ENCODE measurements around the gene SLC25A19.

SLC25A19 gene

DNA sequence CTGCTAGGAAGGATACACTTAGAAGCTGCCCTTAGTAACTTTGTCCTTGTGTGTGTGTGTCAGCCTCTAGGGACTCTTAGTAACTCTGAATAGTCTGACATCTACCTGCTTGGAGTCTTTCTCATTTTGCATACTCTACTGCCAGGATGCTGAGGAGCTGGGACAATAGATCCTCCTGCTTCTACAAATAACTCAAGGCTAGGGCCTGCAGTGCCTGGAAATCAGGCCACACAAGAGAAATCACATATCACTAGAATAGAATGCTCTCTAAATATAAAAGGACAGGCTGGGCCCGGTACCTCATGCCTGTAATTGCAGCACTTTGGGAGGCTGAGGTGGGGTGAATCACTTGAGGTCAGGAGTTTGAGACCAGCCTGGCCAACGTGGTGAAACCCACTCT is 38.5 kb upstream of the SLC25A19 start:
- no peak for ATAC-seq
- TF ChIP-seq, protein P1, sequence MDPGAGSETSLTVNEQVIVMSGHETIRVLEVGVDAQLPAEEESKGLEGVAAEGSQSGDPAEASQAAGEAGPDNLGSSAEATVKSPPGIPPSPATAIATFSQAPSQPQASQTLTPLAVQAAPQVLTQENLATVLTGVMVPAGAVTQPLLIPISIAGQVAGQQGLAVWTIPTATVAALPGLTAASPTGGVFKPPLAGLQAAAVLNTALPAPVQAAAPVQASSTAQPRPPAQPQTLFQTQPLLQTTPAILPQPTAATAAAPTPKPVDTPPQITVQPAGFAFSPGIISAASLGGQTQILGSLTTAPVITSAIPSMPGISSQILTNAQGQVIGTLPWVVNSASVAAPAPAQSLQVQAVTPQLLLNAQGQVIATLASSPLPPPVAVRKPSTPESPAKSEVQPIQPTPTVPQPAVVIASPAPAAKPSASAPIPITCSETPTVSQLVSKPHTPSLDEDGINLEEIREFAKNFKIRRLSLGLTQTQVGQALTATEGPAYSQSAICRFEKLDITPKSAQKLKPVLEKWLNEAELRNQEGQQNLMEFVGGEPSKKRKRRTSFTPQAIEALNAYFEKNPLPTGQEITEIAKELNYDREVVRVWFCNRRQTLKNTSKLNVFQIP (CRISPR knock-in tag; IDR thresholded peaks at IDR 0.05; ENCODE audit: borderline replicate concordance, low read depth), result no peak
- TF ChIP-seq ZC3H10 (CRISPR knock-in tag; IDR thresholded peaks at IDR 0.05), result no peak

DNA sequence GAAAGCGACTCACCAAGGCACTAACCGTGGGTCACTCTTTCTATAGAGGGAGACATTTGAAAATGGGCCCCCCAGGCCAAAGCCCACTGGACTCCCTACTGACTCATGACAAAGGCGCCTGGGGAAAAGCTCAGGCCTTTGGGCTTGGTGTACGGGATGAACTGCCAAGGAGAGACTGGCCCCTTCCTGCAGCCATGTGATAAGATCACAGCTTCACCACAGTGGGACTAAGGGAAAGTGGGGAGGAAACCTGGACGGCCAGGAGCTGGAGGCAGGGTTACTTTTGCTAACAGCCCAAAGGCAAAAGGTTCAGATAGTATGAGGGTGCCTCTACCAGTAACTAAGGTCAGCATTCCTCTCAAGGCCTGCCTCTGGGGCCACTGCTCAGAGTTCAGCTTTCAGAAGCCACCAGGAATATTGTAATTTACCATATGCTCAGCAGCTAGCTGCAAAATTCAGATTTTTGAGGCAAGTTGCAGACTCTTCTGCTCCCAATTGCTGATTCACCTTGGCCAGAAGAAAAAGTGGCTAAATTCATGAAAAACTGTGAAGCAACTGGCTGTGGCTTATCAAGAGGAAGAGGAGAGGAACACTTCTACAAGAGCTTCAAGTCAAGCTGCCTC is 37.1 kb upstream of the SLC25A19 start:
- TF ChIP-seq ZNF70 (CRISPR knock-in tag; IDR thresholded peaks at IDR 0.05), result no peak
- TF ChIP-seq, protein P2, sequence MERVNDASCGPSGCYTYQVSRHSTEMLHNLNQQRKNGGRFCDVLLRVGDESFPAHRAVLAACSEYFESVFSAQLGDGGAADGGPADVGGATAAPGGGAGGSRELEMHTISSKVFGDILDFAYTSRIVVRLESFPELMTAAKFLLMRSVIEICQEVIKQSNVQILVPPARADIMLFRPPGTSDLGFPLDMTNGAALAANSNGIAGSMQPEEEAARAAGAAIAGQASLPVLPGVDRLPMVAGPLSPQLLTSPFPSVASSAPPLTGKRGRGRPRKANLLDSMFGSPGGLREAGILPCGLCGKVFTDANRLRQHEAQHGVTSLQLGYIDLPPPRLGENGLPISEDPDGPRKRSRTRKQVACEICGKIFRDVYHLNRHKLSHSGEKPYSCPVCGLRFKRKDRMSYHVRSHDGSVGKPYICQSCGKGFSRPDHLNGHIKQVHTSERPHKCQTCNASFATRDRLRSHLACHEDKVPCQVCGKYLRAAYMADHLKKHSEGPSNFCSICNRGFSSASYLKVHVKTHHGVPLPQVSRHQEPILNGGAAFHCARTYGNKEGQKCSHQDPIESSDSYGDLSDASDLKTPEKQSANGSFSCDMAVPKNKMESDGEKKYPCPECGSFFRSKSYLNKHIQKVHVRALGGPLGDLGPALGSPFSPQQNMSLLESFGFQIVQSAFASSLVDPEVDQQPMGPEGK (CRISPR knock-in tag; IDR thresholded peaks at IDR 0.05; ENCODE audit: borderline replicate concordance), result peak; percentile 79; the same call in 1 of the 2 replicates
- ATAC-seq, result peak; percentile 71

DNA sequence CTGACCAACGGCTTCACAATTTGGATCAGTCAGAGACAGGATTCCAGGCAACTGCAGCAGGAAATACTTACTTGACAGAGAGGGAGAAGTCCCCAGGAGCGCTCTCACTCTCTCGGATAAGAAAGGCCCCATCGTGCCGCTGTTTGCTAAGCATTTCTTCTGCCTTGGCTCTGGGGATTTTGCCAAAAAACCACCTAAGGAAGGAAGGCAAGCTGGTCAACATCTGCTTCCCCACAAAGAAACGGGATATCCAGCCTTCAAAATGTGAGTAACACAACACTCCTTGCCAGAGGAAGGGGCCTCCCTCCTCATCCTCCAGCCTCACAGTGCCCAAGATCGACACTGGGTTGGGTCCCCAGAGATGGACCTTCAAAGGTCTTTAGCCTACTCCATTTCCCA is 36.6 kb upstream of the SLC25A19 start:
- TF ChIP-seq ZC3H10 (CRISPR knock-in tag; IDR thresholded peaks at IDR 0.05) (no peak), RARB (CRISPR knock-in tag; IDR thresholded peaks at IDR 0.05) (no peak), ZNF8 (CRISPR knock-in tag; IDR thresholded peaks at IDR 0.05) (no peak), ZNF565 (CRISPR knock-in tag; conservative IDR thresholded peaks at IDR 0.05; ENCODE audit: low read depth) (no peak), ZFP3 (CRISPR knock-in tag; IDR thresholded peaks at IDR 0.05) (no peak), GLIS3 (CRISPR knock-in tag; IDR thresholded peaks at IDR 0.05) (no peak), CSDC2 (CRISPR knock-in tag; IDR thresholded peaks at IDR 0.05) (no peak), TCF4 (CRISPR knock-in tag; IDR thresholded peaks at IDR 0.05; ENCODE audit: borderline replicate concordance) (no peak), ARNTL (CRISPR knock-in tag; IDR thresholded peaks at IDR 0.05; ENCODE audit: borderline replicate concordance, low read depth) (no peak), TOX (CRISPR knock-in tag; IDR thresholded peaks at IDR 0.05; ENCODE audit: borderline replicate concordance) (no peak)
- TF ChIP-seq, protein P3, sequence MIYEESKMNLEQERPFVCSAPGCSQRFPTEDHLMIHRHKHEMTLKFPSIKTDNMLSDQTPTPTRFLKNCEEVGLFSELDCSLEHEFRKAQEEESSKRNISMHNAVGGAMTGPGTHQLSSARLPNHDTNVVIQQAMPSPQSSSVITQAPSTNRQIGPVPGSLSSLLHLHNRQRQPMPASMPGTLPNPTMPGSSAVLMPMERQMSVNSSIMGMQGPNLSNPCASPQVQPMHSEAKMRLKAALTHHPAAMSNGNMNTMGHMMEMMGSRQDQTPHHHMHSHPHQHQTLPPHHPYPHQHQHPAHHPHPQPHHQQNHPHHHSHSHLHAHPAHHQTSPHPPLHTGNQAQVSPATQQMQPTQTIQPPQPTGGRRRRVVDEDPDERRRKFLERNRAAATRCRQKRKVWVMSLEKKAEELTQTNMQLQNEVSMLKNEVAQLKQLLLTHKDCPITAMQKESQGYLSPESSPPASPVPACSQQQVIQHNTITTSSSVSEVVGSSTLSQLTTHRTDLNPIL (CRISPR knock-in tag; IDR thresholded peaks at IDR 0.05; ENCODE audit: low read depth), result no peak
- TF ChIP-seq, protein P4, sequence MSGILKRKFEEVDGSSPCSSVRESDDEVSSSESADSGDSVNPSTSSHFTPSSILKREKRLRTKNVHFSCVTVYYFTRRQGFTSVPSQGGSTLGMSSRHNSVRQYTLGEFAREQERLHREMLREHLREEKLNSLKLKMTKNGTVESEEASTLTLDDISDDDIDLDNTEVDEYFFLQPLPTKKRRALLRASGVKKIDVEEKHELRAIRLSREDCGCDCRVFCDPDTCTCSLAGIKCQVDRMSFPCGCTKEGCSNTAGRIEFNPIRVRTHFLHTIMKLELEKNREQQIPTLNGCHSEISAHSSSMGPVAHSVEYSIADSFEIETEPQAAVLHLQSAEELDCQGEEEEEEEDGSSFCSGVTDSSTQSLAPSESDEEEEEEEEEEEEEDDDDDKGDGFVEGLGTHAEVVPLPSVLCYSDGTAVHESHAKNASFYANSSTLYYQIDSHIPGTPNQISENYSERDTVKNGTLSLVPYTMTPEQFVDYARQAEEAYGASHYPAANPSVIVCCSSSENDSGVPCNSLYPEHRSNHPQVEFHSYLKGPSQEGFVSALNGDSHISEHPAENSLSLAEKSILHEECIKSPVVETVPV (CRISPR knock-in tag; IDR thresholded peaks at IDR 0.05), result no peak
- TF ChIP-seq, protein P5, sequence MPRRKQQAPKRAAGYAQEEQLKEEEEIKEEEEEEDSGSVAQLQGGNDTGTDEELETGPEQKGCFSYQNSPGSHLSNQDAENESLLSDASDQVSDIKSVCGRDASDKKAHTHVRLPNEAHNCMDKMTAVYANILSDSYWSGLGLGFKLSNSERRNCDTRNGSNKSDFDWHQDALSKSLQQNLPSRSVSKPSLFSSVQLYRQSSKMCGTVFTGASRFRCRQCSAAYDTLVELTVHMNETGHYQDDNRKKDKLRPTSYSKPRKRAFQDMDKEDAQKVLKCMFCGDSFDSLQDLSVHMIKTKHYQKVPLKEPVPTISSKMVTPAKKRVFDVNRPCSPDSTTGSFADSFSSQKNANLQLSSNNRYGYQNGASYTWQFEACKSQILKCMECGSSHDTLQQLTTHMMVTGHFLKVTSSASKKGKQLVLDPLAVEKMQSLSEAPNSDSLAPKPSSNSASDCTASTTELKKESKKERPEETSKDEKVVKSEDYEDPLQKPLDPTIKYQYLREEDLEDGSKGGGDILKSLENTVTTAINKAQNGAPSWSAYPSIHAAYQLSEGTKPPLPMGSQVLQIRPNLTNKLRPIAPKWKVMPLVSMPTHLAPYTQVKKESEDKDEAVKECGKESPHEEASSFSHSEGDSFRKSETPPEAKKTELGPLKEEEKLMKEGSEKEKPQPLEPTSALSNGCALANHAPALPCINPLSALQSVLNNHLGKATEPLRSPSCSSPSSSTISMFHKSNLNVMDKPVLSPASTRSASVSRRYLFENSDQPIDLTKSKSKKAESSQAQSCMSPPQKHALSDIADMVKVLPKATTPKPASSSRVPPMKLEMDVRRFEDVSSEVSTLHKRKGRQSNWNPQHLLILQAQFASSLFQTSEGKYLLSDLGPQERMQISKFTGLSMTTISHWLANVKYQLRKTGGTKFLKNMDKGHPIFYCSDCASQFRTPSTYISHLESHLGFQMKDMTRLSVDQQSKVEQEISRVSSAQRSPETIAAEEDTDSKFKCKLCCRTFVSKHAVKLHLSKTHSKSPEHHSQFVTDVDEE (CRISPR knock-in tag; IDR thresholded peaks at IDR 0.05), result no peak
- ATAC-seq, result peak; percentile 32

DNA sequence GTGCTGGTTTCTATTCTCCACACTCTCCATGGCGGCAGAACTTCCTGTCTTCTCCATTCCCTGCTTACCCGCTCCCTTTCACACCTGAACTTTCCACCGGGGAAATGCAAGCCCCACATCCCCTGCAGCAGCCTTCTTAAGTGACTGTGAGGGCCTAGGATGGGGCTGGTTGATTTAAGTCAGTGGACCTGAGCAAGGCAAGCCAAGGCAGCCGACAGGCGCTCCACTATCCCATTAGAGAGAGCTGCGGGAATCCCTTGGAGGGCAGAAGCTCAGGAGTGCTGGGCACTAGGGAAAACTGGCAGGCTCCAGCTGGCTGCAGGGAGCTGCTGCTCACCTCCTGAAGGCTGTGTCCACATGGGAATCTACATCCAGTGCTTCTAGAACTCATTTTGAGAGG is 36.1 kb upstream of the SLC25A19 start:
- no peak for ATAC-seq
- no peak for TF ChIP-seq ZNF565 (CRISPR knock-in tag; conservative IDR thresholded peaks at IDR 0.05; ENCODE audit: low read depth)
- no peak for TF ChIP-seq TCF4 (CRISPR knock-in tag; IDR thresholded peaks at IDR 0.05; ENCODE audit: borderline replicate concordance)
- TF ChIP-seq ZNF70 (CRISPR knock-in tag; IDR thresholded peaks at IDR 0.05), result no peak
- no peak for TF ChIP-seq ZFP3 (CRISPR knock-in tag; IDR thresholded peaks at IDR 0.05)
- no peak for TF ChIP-seq TOX (CRISPR knock-in tag; IDR thresholded peaks at IDR 0.05; ENCODE audit: borderline replicate concordance)
- TF ChIP-seq, protein P5 (CRISPR knock-in tag; IDR thresholded peaks at IDR 0.05), result no peak
- no peak for TF ChIP-seq ZNF8 (CRISPR knock-in tag; IDR thresholded peaks at IDR 0.05)
- no peak for TF ChIP-seq ZFP30 (CRISPR knock-in tag; IDR thresholded peaks at IDR 0.05)
- TF ChIP-seq, protein P2 (CRISPR knock-in tag; IDR thresholded peaks at IDR 0.05; ENCODE audit: borderline replicate concordance), result no peak
- TF ChIP-seq ZC3H10 (CRISPR knock-in tag; IDR thresholded peaks at IDR 0.05), result no peak
- no peak for TF ChIP-seq OSR1 (CRISPR knock-in tag; IDR thresholded peaks at IDR 0.05)
- TF ChIP-seq CSDC2 (CRISPR knock-in tag; IDR thresholded peaks at IDR 0.05), result no peak

Data from SK-N-SH treated with all-trans-retinoic acid at 6 μM for 48 hours (cell line).